RWPE2 (cell line): ENCODE results near the gene ANXA8.

Source experiments
- ATAC-seq: fragments of 200-7000 bp; cut with Tn5 transposase; 3 replicates; pipeline ENCODE4 v1.9.1; 2021; ENCODE audit warnings: low read depth
- DNase-seq: peaks from one replicate; pipeline ENCODE4 v3.0.0-alpha.2; 2020; ENCODE audit warnings: low spot score
- H3K27ac ChIP-seq: fragments of 450-650 bp; 2 replicates; pipeline ENCODE4 v1.5.1; 2017; ENCODE audit warnings: mild to moderate bottlenecking; ENCODE audit not compliant: poor library complexity, severe bottlenecking
- H3K27me3 ChIP-seq: fragments of 250-450 bp; sonication (Bioruptor Pico); 2 replicates; pipeline ENCODE4 v1.5.1; 2021; ENCODE audit warnings: mild to moderate bottlenecking, moderate library complexity; ENCODE audit not compliant: insufficient read depth, poor library complexity, severe bottlenecking
- H3K36me3 ChIP-seq: fragments of 250-450 bp; sonication (Bioruptor Pico); 2 replicates; pipeline ENCODE4 v1.5.1; 2020; ENCODE audit warnings: low read depth, mild to moderate bottlenecking, moderate library complexity
- H3K4me1 ChIP-seq: fragments of 250-450 bp; sonication (Bioruptor Pico); 2 replicates; pipeline ENCODE4 v1.5.1; 2021; ENCODE audit warnings: mild to moderate bottlenecking, moderate library complexity; ENCODE audit not compliant: insufficient read depth, poor library complexity, severe bottlenecking
- H3K4me3 ChIP-seq: fragments of 250-450 bp; sonication (Bioruptor Pico); 2 replicates; pipeline ENCODE4 v1.5.1; 2021; ENCODE audit warnings: mild to moderate bottlenecking, moderate library complexity; ENCODE audit not compliant: severe bottlenecking
- H3K9me3 ChIP-seq: fragments of 250-450 bp; sonication (Bioruptor Pico); 2 replicates; pipeline ENCODE4 v1.5.1; 2021; ENCODE audit warnings: mild to moderate bottlenecking, moderate library complexity; ENCODE audit not compliant: severe bottlenecking
- TF ChIP-seq, protein P1 (sequence below): fragments of 450-650 bp; IDR thresholded peaks from one replicate; pipeline ENCODE4 v1.5.1; 2017; ENCODE audit warnings: mild to moderate bottlenecking, moderate library complexity; ENCODE audit not compliant: poor library complexity, severe bottlenecking

The ANXA8 gene

GRCh38 chr10:47421057-47421952 is 62.6 kb downstream of the ANXA8 start:
- Histone ChIP-seq H3K36me3 (no peaks in the 10 kb centered on the region), H3K27ac (no peak overlapping the region), H3K9me3 (no peaks in the 10 kb centered on the region), H3K4me1 (no peaks in the 10 kb centered on the region), H3K27me3 (no peaks in the 10 kb centered on the region), H3K4me3 (no peak overlapping the region)
- TF ChIP-seq, protein P1, sequence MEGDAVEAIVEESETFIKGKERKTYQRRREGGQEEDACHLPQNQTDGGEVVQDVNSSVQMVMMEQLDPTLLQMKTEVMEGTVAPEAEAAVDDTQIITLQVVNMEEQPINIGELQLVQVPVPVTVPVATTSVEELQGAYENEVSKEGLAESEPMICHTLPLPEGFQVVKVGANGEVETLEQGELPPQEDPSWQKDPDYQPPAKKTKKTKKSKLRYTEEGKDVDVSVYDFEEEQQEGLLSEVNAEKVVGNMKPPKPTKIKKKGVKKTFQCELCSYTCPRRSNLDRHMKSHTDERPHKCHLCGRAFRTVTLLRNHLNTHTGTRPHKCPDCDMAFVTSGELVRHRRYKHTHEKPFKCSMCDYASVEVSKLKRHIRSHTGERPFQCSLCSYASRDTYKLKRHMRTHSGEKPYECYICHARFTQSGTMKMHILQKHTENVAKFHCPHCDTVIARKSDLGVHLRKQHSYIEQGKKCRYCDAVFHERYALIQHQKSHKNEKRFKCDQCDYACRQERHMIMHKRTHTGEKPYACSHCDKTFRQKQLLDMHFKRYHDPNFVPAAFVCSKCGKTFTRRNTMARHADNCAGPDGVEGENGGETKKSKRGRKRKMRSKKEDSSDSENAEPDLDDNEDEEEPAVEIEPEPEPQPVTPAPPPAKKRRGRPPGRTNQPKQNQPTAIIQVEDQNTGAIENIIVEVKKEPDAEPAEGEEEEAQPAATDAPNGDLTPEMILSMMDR: no peak
- ATAC-seq (peak; percentile 89), DNase-seq (peak; percentile 50)

DNA sequence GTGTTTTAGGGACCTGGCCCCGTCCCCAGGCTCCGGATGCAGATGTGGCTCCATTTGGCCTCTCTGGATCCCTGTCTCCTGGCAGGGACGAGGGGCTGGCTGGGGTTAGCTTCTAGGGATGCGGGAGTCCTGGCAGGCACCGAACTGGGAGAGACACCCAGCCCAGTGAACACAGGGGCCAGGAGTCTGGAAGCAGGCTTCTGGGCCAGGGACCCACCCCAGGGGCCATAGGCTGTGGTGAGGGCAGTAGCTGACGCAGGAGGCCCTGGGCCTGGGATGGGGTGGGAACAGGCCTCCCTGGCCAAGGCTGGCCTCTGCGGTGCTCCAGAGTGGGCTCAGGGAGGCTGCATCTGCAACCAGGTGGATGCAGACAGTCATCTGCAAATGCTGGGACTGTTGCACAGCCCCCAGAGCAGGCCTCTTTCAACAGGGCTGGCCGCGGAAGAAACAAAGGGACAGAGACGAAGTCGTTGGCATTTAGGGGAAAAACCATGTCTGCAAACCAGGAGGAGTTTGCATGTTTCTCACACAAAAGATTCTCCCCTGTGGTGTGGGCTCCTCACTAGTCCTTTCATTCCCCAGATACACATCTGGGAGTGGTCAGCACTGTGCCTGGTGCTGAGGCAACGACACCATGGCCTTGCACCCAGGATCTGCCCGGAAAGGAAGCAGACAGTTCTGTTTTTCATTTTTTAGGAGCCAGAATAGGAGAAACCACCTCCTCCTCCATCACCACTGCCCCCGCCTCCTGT is 63.4 kb downstream of the ANXA8 start:
- Histone ChIP-seq H3K36me3 (no peaks in the 10 kb centered on the region), H3K27ac (no peak overlapping the region), H3K27me3 (no peaks in the 10 kb centered on the region), H3K9me3 (no peaks in the 10 kb centered on the region), H3K4me1 (no peaks in the 10 kb centered on the region), H3K4me3 (no peak overlapping the region)
- TF ChIP-seq, protein P1: no peak
- ATAC-seq (no peak), DNase-seq (peak; percentile 39)

GRCh38 chr10:47419421-47419820 is 64.5 kb downstream of the ANXA8 start:
- Histone ChIP-seq H3K4me3 (no peak overlapping the region), H3K9me3 (no peaks in the 10 kb centered on the region), H3K27ac (no peak overlapping the region), H3K4me1 (no peaks in the 10 kb centered on the region), H3K36me3 (no peaks in the 10 kb centered on the region), H3K27me3 (no peaks in the 10 kb centered on the region)
- ATAC-seq: no peak
- no peak for DNase-seq
- TF ChIP-seq, protein P1: no peak

GRCh38 chr10:47418966-47419365 is 64.9 kb downstream of the ANXA8 start:
- DNase-seq: peak; percentile 35
- no peak overlapping the region for H3K27ac ChIP-seq
- ATAC-seq: no peak
- H3K4me1 ChIP-seq: no peaks in the 10 kb centered on the region
- no peaks in the 10 kb centered on the region for H3K27me3 ChIP-seq
- TF ChIP-seq, protein P1: no peak
- no peak overlapping the region for H3K4me3 ChIP-seq
- no peaks in the 10 kb centered on the region for H3K36me3 ChIP-seq
- H3K9me3 ChIP-seq: no peaks in the 10 kb centered on the region

DNA sequence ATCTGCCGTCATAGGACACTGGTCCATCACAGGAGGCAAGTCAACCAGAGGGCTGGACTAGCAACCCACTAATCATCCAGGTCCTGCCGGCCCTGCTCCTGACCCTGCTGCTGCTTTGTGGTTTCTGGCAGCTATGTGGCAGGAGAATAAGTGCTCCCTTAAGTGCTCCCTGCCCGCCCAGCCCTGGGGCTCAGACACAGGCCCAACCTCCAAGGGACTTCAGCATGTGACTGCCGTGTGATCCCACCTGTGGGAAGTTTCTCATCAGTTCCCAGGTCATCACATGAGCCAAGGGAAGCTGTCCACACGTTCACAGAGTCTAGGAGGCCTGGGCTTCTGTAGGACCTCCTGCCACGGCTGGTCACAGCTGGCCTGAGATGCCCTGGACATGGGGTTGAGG is 65.6 kb downstream of the ANXA8 start:
- H3K27me3 ChIP-seq: no peaks in the 10 kb centered on the region
- H3K9me3 ChIP-seq: no peaks in the 10 kb centered on the region
- TF ChIP-seq, protein P1: no peak
- no peak overlapping the region for H3K4me3 ChIP-seq
- H3K27ac ChIP-seq: no peak overlapping the region
- DNase-seq: peak; percentile 42
- no peaks in the 10 kb centered on the region for H3K4me1 ChIP-seq
- no peak for ATAC-seq
- H3K36me3 ChIP-seq: no peaks in the 10 kb centered on the region
